ENCODE data around the gene CCT5. TPM values are rescaled to one million over a fixed set of nuclear protein-coding genes. Genes with fewer than 3 reads are reported as not detected.
A peak's percentile ranks its signal among the peaks of the same experiment; 100 is the strongest.
"Not testable (repeated sequence)": the region's sequence is repeated elsewhere in the genome, so short reads cannot be mapped to it uniquely, and the experiment has no call there.

The CCT5 gene
- total RNA-seq, 3 donors from 2014 or later: 120 to 155 (median 122) TPM

- Histone ChIP-seq H3K36me3 (ENCODE audit: low read depth) (no peaks in the 10 kb centered on the region), H3K9me3 (no peaks in the 10 kb centered on the region), H3K4me3 (no peak overlapping the region), H3K4me1 (ENCODE audit: low read depth) (no peaks in the 10 kb centered on the region)
- intact Hi-C loops (cut with DNase I, micrococcal nuclease): no loop called here
- peak in 1 of 3 donors; percentile 12 for DNase-seq
- ATAC-seq: no peak
- TF ChIP-seq, protein P1, sequence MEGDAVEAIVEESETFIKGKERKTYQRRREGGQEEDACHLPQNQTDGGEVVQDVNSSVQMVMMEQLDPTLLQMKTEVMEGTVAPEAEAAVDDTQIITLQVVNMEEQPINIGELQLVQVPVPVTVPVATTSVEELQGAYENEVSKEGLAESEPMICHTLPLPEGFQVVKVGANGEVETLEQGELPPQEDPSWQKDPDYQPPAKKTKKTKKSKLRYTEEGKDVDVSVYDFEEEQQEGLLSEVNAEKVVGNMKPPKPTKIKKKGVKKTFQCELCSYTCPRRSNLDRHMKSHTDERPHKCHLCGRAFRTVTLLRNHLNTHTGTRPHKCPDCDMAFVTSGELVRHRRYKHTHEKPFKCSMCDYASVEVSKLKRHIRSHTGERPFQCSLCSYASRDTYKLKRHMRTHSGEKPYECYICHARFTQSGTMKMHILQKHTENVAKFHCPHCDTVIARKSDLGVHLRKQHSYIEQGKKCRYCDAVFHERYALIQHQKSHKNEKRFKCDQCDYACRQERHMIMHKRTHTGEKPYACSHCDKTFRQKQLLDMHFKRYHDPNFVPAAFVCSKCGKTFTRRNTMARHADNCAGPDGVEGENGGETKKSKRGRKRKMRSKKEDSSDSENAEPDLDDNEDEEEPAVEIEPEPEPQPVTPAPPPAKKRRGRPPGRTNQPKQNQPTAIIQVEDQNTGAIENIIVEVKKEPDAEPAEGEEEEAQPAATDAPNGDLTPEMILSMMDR (IDR thresholded peaks at IDR 0.05): no peak
Measured at GRCh38 chr5:10233505-10233904, 16.6 kb upstream of the CCT5 start.

- ATAC-seq (no peak), DNase-seq (no peak)
- Histone ChIP-seq H3K9me3 (no peaks in the 10 kb centered on the region), H3K4me1 (ENCODE audit: low read depth) (no peaks in the 10 kb centered on the region), H3K36me3 (ENCODE audit: low read depth) (no peaks in the 10 kb centered on the region), H3K4me3 (no peak overlapping the region)
- intact Hi-C loops (cut with DNase I, micrococcal nuclease): no loop called here
- TF ChIP-seq, protein P1 (IDR thresholded peaks at IDR 0.05): no peak
Measured at GRCh38 chr5:10235350-10235749, 14.7 kb upstream of the CCT5 start.

DNA sequence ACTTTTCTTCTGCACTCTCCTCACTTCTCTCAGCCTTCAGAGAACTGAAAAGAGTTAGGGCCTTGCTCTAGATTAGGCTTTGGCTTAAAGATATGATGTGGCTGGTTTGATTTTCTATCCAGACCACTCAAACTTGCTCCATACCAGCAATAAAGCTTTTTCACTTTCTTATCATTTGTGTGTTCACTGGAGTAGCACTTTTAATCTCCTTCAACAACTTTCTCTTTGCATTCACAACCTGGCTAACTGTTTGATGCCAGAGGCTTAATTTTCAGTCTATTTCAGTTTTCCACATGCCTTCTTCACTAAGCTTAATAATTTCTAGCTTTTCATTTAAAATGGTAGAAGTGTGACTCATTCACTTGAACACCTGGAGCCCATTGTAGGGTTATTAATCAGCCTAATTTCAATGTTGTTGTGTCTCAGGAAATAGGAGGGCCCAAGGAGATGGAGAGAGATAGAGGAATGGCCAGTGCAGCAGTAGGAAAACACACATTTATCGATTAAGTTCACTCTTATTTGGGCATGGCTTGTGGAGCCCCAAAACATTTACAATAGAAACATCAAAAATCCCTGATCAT, 6.3 kb upstream of the CCT5 start:
- H3K4me1 ChIP-seq (ENCODE audit: low read depth): peaks cover 5% of the 10 kb centered on the region
- H3K9me3 ChIP-seq: no peaks in the 10 kb centered on the region
- H3K36me3 ChIP-seq (ENCODE audit: low read depth): no peaks in the 10 kb centered on the region
- ATAC-seq (no peak), DNase-seq (no peak)
- intact Hi-C loops (cut with DNase I, micrococcal nuclease): no loop called here
- TF ChIP-seq, protein P1 (IDR thresholded peaks at IDR 0.05): no peak
- H3K4me3 ChIP-seq: no peak overlapping the region

DNA sequence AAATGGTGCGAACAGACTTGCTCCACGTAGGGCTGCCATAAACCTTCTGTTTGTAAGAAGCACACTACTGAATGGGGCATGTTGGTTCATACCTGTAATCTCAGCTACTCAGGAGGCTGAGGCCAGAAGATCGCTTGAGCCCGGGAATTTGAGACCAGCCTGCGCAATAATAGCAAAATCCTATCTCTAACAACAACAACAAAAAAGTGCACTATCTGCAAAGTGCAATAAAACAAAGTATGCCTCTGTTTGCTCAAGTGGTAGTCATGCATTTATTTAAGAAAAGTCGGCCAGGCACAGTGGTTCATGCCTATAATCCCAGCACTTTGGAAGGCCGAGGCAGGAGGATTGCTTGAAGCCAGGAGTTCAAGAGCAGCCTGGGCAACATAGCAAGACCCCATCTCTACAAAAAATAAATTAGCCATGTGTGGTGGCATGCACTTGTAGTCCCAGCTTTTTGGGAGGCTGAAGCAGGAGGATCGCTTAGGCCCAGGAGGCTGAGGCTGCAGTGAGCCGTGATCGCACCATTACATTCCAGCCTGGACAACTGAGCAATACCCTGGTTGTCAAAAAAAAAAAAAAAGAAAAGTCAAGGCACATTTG, 5.6 kb upstream of the CCT5 start:
- ATAC-seq (no peak), DNase-seq (no peak)
- Histone ChIP-seq H3K4me3 (no peak overlapping the region), H3K36me3 (ENCODE audit: low read depth) (no peaks in the 10 kb centered on the region), H3K9me3 (no peaks in the 10 kb centered on the region), H3K4me1 (ENCODE audit: low read depth) (peaks cover 9% of the 10 kb centered on the region)
- intact Hi-C loops (cut with DNase I, micrococcal nuclease): no loop called here
- TF ChIP-seq, protein P1 (IDR thresholded peaks at IDR 0.05): no peak

GRCh38 chr5:10246761-10247160, 3.3 kb upstream of the CCT5 start:
- Histone ChIP-seq H3K36me3 (ENCODE audit: low read depth) (no peaks in the 10 kb centered on the region), H3K9me3 (no peaks in the 10 kb centered on the region), H3K4me1 (ENCODE audit: low read depth) (peaks cover 18% of the 10 kb centered on the region), H3K4me3 (no peak overlapping the region)
- TF ChIP-seq, protein P1 (IDR thresholded peaks at IDR 0.05): no peak
- intact Hi-C loops (cut with DNase I, micrococcal nuclease): no loop called here
- ATAC-seq (peak; percentile 0), DNase-seq (peak in 1 of 3 donors; percentile 18)

DNA sequence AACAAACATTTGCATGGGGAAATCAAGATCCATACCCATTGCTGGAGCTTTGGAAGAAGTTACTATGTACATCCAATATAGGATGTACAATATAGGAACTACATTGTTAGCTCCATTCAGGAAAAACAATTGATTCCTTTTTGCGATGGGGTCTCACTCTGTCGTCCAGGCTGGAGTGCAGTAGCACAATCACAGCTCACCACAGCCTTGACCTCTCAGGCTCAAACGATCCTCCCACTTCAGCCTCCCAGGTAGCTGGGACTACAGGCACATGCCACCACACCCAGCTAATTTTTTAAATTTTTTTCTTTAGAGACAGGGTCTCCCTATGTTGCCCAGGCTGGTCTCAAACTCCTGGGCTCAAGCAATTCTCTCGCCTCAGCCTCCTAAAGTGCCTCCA, 2.9 kb upstream of the CCT5 start:
- H3K4me3 ChIP-seq; intact Hi-C loops (cut with DNase I, micrococcal nuclease); H3K9me3 ChIP-seq; ATAC-seq; H3K36me3 ChIP-seq (ENCODE audit: low read depth); DNase-seq: not testable (repeated sequence)
- H3K4me1 ChIP-seq (ENCODE audit: low read depth): peaks cover 22% of the 10 kb centered on the region

All from mucosa of descending colon (tissue), 3 donors.